Measurements from ENCODE around the gene PIGX.

PIGX gene

DNA sequence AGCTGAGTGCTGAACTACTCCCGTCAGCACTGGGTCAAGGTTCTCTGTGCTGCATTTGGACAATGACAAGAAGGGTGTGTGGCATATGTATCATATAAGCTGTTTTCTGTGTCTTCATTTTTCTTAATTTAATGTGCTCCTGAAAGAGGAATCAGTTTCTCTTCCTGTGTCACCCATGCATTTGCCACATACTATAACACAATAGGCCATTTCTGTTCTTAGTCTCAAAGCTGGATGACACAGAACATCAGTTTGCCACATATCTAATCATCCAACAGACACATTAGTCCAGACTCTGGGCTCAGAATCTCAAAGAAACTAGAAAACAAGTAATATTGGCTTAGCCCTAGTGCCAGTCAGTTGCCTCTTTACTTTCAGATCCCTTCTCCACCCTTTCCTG is 34.2 kb upstream of the PIGX start:
- H3K4me3 ChIP-seq: no peak overlapping the region
- peaks cover 5 to 33% (median 22%) of the 10 kb centered on the region in 10 experiments; a peak in 19 of 20 replicates for H3K4me1 ChIP-seq
- peak overlapping the region in 5 of 11 experiments; percentile 18 to 52 (median 33); a peak in 6 of 22 replicates for H3K9ac ChIP-seq
- H3K27ac ChIP-seq: peak overlapping the region in 7 of 11 experiments; percentile 5 to 58 (median 52); a peak in 11 of 22 replicates
- H3K36me3 ChIP-seq: peaks cover 8 to 44% (median 18%) of the 10 kb centered on the region in 11 experiments; a peak in 21 of 22 replicates
- no peaks in the 10 kb centered on the region for H4K20me1 ChIP-seq
- no peaks in the 10 kb centered on the region for H3K27me3 ChIP-seq
- no peak for TF ChIP-seq Cebpa-rat (IDR thresholded peaks at IDR 0.05)
- H3K4me2 ChIP-seq: peak overlapping the region in 8 of 11 experiments; percentile 1 to 85 (median 66); a peak in 14 of 22 replicates
- peaks cover 19 to 41% (median 28%) of the 10 kb centered on the region in 11 experiments for H3K9me3 ChIP-seq (replicated peaks in 1 of 11)

DNA sequence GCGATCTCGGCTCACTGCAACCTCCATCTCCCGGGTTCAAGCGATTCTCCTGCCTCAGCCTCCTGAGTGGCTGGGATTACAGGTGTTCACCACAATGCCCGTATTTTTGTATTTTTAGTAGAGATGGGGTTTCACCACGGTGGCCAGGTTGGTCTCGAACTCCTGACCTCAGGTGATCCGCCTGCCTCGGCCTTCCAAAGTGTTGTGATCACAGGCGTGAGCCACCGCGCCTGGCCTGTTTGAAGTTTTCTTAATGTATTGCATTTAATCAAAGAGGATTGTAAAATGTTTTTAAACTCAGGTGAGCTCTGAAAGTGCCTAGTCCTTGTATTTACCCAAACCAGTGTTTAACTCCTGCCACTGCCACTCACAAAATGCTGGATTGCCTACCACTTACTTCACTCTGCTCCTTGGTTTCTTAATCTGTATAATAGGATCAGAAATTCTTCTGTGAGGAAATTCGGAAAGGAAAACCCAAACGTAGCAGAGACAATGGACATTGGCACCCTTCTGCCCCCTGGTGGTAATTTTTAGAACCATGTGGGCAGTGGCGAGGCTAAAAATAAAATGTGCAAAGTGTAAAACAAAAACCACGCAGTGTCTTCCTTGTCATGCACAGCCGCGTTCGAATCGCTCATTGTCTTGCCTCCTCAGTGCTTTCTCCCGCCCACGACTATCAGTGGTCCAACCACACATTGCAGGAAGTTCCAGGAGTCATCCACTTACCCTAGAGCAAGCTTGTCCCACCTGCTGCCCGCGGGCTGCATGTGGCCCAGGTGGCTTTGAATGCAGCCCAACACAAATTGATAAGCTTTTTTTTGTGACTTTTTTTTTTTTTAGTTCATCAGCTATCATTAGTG is 27.4 kb upstream of the PIGX start:
- peaks cover 51 to 62% (median 58%) of the 10 kb centered on the region in 10 experiments for H3K4me1 ChIP-seq
- no peaks in the 10 kb centered on the region for H4K20me1 ChIP-seq
- H3K27ac ChIP-seq: peak overlapping the region; percentile 85 to 97 (median 93); a peak in 21 of 22 replicates
- H3K27me3 ChIP-seq: no peaks in the 10 kb centered on the region
- H3K4me3 ChIP-seq: no peak overlapping the region; a peak in 1 of 20 replicates
- peaks cover 8 to 33% (median 18%) of the 10 kb centered on the region in 11 experiments; a peak in 21 of 22 replicates for H3K36me3 ChIP-seq
- H3K9me3 ChIP-seq (replicated peaks in 1 of 11): peaks cover 23 to 34% (median 28%) of the 10 kb centered on the region in 11 experiments
- peak overlapping the region; percentile 39 to 64 (median 45); a peak in 17 of 22 replicates for H3K9ac ChIP-seq
- TF ChIP-seq Cebpa-rat (IDR thresholded peaks at IDR 0.05): no peak
- H3K4me2 ChIP-seq: peak overlapping the region; percentile 50 to 93 (median 77)

DNA sequence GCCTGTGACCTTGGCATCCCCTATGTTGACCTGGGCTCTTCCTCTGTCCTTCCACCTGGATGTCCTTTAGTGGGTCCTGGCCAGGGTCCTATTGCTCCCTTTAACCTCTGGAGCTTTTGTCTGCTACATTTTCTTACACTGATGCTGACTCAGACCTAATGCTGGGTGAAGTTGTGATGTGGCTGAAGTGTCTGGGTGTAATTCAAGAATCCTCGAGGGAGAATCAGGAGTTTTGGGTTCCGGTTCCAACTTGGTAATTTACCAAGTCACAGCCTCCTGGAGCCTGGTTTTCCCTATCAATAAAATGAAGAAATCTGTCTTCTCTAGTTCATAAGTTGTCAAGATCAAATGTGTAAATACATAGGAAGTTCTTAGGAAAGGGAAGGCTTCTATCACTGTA is 25.7 kb upstream of the PIGX start:
- H3K27me3 ChIP-seq: no peaks in the 10 kb centered on the region
- H3K4me2 ChIP-seq: peak overlapping the region; percentile 50 to 93 (median 77)
- H3K9me3 ChIP-seq (replicated peaks in 1 of 11): peaks cover 19 to 42% (median 22%) of the 10 kb centered on the region in 11 experiments
- H3K9ac ChIP-seq: peak overlapping the region; percentile 8 to 83 (median 76); a peak in 17 of 22 replicates
- no peak overlapping the region for H3K4me3 ChIP-seq
- peaks cover 61 to 79% (median 74%) of the 10 kb centered on the region in 10 experiments for H3K4me1 ChIP-seq
- TF ChIP-seq Cebpa-rat (IDR thresholded peaks at IDR 0.05): no peak
- H3K27ac ChIP-seq: peak overlapping the region; percentile 85 to 97 (median 93)
- H4K20me1 ChIP-seq: no peaks in the 10 kb centered on the region
- peaks cover 8 to 21% (median 16%) of the 10 kb centered on the region in 11 experiments; a peak in 21 of 22 replicates for H3K36me3 ChIP-seq

- Histone ChIP-seq H3K9me3 (replicated peaks in 1 of 11) (peaks cover 1 to 33% (median 3%) of the 10 kb centered on the region in 11 experiments; a peak in 21 of 22 replicates), H3K27ac (peak overlapping the region; percentile 85 to 97 (median 93)), H3K9ac (peak overlapping the region; percentile 68 to 83 (median 79)), H4K20me1 (no peaks in the 10 kb centered on the region), H3K4me1 (peaks cover 65 to 96% (median 92%) of the 10 kb centered on the region in 10 experiments), H3K4me2 (peak overlapping the region; percentile 67 to 93 (median 77)), H3K27me3 (no peaks in the 10 kb centered on the region), H3K36me3 (peaks cover 0 to 5% (median 1%) of the 10 kb centered on the region in 11 experiments; a peak in 8 of 22 replicates), H3K4me3 (peak overlapping the region in 1 of 10 experiments; percentile 21; a peak in 3 of 20 replicates)
- TF ChIP-seq Cebpa-rat (IDR thresholded peaks at IDR 0.05): peak; percentile 90 to 100 (median 99)
Measured at GRCh38 chr3:196688349-196688748, 23.8 kb upstream of the PIGX start.

- peak overlapping the region in 10 of 11 experiments; percentile 14 to 80 (median 50); a peak in 15 of 22 replicates for H3K9ac ChIP-seq
- no peaks in the 10 kb centered on the region for H4K20me1 ChIP-seq
- peak in 2 of 11 experiments; percentile 23 to 43; a peak in 1 of 22 replicates for TF ChIP-seq Cebpa-rat (IDR thresholded peaks at IDR 0.05)
Measured at GRCh38 chr3:196689941-196690660, 22.1 kb upstream of the PIGX start.

GRCh38 chr3:196691386-196691785 is 20.8 kb upstream of the PIGX start:
- Histone ChIP-seq H3K4me2 (peak overlapping the region in 6 of 11 experiments; percentile 67 to 89 (median 80); a peak in 12 of 22 replicates), H3K4me1 (peaks cover 43 to 87% (median 78%) of the 10 kb centered on the region in 10 experiments), H3K9ac (0 out of 22 replicates have a peak overlapping the region, but pooled peaks of 1 of the 11 experiments have one; percentile 73), H3K36me3 (peaks cover 0 to 3% (median 0%) of the 10 kb centered on the region in 11 experiments; a peak in 1 of 22 replicates), H3K4me3 (peak overlapping the region in 1 of 10 experiments; percentile 41; a peak in 1 of 20 replicates), H3K27ac (peak overlapping the region in 8 of 11 experiments; percentile 91 to 97 (median 93); a peak in 13 of 22 replicates), H3K9me3 (replicated peaks in 1 of 11) (peaks cover 0 to 31% (median 0%) of the 10 kb centered on the region in 11 experiments; a peak in 5 of 22 replicates), H4K20me1 (no peaks in the 10 kb centered on the region), H3K27me3 (no peaks in the 10 kb centered on the region)
- TF ChIP-seq Cebpa-rat (IDR thresholded peaks at IDR 0.05): no peak

More at GRCh38 chr3:196689941-196690660, 22.1 kb upstream of the PIGX start:
- Histone ChIP-seq H3K4me2 (peak overlapping the region; percentile 42 to 90 (median 74)), H3K9me3 (replicated peaks in 1 of 11) (peaks cover 0 to 31% (median 0%) of the 10 kb centered on the region in 11 experiments; a peak in 3 of 22 replicates), H3K36me3 (peaks cover 0 to 3% (median 0%) of the 10 kb centered on the region in 11 experiments; a peak in 1 of 22 replicates), H3K4me3 (peak overlapping the region in 5 of 10 experiments; percentile 5 to 43 (median 33); a peak in 7 of 20 replicates), H3K27ac (peak overlapping the region; percentile 85 to 97 (median 93)), H3K27me3 (no peaks in the 10 kb centered on the region), H3K4me1 (peaks cover 56 to 96% (median 91%) of the 10 kb centered on the region in 10 experiments)

GRCh38 chr3:196694202-196694638 is 18.0 kb upstream of the PIGX start:
- Histone ChIP-seq H3K4me2 (peak overlapping the region in 7 of 11 experiments; percentile 20 to 89 (median 67); a peak in 11 of 22 replicates), H3K9ac (peak overlapping the region in 1 of 11 experiments; percentile 7; a peak in 2 of 22 replicates), H3K4me1 (peaks cover 20 to 59% (median 53%) of the 10 kb centered on the region in 10 experiments), H3K4me3 (no peak overlapping the region), H3K27me3 (no peaks in the 10 kb centered on the region), H3K9me3 (replicated peaks in 1 of 11) (peaks cover 0 to 31% (median 8%) of the 10 kb centered on the region in 11 experiments; a peak in 7 of 22 replicates), H3K36me3 (peaks cover 0 to 3% (median 0%) of the 10 kb centered on the region in 11 experiments; a peak in 2 of 22 replicates), H3K27ac (peak overlapping the region in 7 of 11 experiments; percentile 11 to 67 (median 57); a peak in 12 of 22 replicates), H4K20me1 (no peaks in the 10 kb centered on the region)
- TF ChIP-seq Cebpa-rat (IDR thresholded peaks at IDR 0.05): no peak

All from BLaER1 treated with 17β-estradiol and CSF1 and Interleukin-3, amounts not matched to agents 10 nM and 100 nM (cell line).